Epithelial cell of esophagus (primary cell): Measurements from ENCODE around the gene LDLRAD2.
A peak's percentile ranks its signal among the peaks of the same experiment; 100 is the strongest.

Experiments
- DNase-seq: peaks from one replicate; pipeline ENCODE4 v3.0.0; 2010; ENCODE audit warnings: low read depth
- H3K4me3 ChIP-seq: 2 replicates; pipeline ENCODE4 v1.5.1; 2011; ENCODE audit warnings: mild to moderate bottlenecking, low read length, control low read depth
- TF ChIP-seq, protein P1 (sequence below): IDR thresholded peaks from 2 replicates; pipeline ENCODE4 v1.5.1; 2011; ENCODE audit warnings: low read depth, mild to moderate bottlenecking, low read length, control low read depth, inconsistent platforms; ENCODE audit not compliant: insufficient read depth; ENCODE audit errors: missing control alignments

The LDLRAD2 gene

DNA sequence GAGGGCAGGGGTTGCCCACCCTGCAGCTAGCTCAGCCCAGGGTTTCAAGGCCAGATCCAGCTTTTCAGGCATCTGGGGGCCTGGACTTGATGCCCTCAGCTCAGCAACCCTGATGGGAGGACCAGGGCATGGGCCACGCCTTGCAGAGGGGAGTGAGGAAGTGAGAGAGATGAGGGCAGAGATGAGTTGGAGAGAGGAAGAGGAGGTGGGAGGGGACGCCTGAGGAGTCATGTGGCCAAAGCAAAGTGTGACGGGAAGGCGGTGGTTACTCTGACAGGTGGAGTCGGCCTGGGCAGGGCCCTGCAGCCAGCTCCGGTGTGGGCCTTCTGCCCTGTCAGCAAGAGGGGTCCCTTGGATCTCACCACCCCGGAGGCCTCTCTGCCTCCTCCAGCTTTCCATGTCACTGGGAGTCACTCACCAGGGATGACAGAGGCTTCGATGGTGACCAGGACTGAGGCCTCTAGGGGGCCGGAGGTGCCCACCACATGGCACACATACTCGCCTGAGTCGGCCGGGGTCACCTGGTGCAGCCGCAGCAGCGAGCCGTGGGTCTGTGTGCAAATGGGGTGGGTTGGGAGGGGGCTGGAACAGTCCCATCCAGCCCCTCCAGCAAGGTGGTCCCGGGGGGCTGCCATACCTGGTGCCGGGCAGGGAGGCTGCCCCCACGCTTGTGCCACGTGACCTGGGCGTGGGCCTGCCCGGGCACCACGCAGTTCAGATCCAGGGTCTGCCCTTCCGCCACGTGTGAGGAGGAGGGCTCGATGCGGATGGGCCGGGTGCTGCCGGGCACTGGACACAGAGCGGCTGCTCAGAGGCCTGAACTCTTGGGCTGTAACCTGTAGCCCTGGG is 40.4 kb downstream of the LDLRAD2 start:
- TF ChIP-seq, protein P1, sequence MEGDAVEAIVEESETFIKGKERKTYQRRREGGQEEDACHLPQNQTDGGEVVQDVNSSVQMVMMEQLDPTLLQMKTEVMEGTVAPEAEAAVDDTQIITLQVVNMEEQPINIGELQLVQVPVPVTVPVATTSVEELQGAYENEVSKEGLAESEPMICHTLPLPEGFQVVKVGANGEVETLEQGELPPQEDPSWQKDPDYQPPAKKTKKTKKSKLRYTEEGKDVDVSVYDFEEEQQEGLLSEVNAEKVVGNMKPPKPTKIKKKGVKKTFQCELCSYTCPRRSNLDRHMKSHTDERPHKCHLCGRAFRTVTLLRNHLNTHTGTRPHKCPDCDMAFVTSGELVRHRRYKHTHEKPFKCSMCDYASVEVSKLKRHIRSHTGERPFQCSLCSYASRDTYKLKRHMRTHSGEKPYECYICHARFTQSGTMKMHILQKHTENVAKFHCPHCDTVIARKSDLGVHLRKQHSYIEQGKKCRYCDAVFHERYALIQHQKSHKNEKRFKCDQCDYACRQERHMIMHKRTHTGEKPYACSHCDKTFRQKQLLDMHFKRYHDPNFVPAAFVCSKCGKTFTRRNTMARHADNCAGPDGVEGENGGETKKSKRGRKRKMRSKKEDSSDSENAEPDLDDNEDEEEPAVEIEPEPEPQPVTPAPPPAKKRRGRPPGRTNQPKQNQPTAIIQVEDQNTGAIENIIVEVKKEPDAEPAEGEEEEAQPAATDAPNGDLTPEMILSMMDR, result no peak
- no peak for DNase-seq
- no peak overlapping the region for H3K4me3 ChIP-seq

DNA sequence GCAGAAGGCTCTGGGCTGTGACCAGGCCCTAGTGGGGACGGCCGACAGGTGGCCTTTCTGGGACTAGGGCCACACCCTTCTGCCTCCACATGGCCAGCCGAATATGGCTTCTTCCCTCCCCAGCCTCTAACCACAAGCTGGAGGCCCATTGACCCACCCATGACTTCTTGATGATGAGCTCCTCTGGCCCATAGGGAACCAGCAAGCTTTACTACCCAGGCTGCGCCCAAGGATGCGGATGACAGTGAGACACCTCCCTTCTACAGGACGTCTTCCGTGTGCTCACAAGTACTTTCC is 41.0 kb downstream of the LDLRAD2 start:
- TF ChIP-seq, protein P1, result no peak
- H3K4me3 ChIP-seq, result no peak overlapping the region
- DNase-seq, result no peak

DNA sequence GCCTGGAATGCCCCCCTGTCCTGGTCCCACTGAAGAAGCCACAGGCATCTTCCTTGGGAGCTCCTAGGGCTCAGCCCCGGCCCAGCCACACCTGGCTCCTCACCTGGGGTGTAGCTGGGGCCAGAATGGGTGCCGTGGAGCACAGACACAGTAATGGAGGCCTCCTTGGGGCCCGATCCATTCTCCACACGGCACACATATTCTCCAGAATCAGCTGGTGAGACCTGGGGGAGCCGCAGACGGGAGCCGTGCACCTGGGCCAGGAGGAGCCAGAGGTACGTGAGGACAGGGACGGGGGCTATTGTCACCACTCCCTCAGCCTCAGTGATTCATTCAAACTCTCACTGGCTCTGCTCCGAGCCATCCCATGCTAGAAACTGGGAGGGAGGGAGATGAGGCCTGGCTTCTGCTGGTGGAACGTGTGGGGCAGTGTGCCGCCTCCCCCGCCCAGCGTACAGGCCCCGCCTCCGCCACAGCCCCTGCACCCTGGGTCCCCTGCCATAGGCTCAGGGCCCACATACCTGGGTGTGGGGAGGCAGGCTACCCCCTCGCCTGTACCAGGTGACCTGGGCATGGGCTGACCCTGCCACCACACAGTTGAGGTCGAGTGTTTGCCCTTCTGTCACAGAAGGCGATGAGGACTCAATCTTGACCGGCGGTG is 42.2 kb downstream of the LDLRAD2 start:
- TF ChIP-seq, protein P1, result no peak
- no peak for DNase-seq
- H3K4me3 ChIP-seq, result no peak overlapping the region

DNA sequence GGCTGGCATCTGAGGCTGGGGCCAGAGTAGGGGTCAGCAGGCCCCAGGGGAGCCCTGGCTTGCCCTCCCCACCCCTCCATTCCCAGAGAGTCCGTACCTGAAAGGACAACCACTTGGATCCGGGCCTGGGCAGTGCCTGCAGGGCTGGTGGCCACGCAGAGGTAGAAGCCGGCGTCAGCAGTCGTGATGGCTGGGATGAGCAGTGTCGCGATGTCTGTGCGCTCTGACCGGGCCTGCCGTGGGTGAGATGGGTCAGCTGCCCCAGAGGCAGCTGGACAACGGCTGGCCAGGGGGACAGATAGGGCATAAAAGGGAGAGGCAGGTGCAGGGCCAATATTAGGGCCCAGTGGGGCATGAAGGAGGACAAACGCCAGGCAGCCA is 42.7 kb downstream of the LDLRAD2 start:
- no peak for DNase-seq
- TF ChIP-seq, protein P1, result no peak
- H3K4me3 ChIP-seq, result no peak overlapping the region

DNA sequence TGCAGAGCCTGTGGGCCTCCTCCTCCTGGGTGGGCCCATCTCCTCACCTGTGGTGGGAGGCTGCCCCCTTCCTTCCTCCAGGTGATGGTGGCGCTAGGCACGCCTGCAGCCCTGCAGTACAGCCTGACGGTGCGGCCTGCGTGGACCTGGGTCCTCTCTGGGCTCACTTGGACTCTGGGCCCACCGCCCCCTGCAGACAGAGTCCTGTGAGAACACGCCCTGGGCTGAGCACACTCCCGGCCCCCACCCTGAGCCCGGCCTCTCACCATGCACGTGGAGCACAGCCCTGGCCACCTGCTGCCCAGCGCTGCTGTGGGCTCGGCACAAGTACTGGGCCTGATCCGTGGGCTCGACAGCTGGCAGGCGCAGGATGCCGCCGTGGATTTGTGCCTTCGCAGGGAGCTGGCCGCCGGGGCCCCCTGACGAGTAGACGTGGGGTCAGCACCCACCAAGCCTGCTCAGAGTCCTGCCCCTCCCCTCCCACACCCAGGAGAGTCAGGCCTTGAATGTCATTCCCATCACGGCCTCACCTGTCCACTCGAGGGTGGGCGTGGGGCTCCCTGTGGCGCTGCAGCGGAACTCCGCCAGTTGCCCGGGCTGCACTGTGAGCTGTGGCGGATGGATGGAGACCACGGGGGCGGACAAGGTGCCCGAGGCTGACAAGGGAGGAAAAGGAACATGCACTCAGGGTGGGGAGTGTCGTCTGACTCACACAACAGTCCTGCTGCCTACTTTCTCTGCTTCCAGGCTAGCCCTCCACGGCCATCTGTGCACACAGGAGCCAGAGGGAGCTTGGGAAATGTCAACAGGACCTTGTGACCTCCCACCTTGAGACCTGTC is 43.4 kb downstream of the LDLRAD2 start:
- H3K4me3 ChIP-seq, result no peak overlapping the region
- peak; percentile 59 for DNase-seq
- TF ChIP-seq, protein P1, result no peak

DNA sequence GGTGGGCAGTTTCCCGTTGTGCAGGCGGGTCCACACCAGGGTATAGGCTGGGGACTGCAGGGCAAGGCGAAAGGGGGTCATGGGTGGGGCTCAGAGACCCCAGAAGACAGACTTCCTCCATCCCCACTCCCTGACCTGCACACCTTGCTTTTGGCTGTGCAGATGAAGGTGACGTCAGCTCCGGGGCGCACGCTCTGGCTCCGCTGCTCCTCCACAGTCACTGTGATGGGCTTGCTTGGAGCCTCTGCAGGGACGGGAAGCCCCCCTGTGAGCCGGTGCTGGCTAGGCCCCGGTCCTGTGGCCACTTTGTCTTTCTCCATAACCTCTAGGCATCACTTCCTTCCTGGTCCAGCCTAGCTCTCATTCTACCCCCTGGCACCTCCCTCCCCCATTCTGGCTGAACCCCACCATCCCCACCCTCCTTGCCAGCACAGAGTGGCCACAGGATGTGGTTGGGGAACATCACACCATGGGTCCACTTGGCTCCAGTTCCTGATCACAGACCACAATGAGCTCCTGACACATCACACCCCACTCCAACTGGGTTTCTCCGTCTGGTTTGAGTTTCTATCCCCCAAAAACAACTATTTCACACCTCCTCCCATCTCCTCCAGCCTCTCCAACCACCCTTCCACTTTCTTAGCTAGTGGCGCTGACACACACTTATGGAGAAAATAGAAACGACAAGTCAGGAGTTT is 45.2 kb downstream of the LDLRAD2 start:
- TF ChIP-seq, protein P1, result no peak
- H3K4me3 ChIP-seq, result no peak overlapping the region
- no peak for DNase-seq
